K562 (cell line): ENCODE results near the gene XKR7. TPM values are rescaled to one million over a fixed set of nuclear protein-coding genes. Genes with fewer than 3 reads are reported as not detected.

Experiments
- ATAC-seq: fragments of 200-7000 bp; cut with Tn5 transposase; 3 replicates; pipeline ENCODE4 v1.9.1; 2020; ENCODE audit warnings: moderate library complexity
- BruUV-seq: library from RNA; stranded (reverse); fragments of 400-500 nt; replicated peaks from 2 replicates; lab custom pipeline; 2021; lab: Mats Ljungman, UMichigan
- CTCF ChIA-PET: fragments of 300-600 bp; formaldehyde crosslinking; extraction: SDS; loops from one replicate; lab custom pipeline; 2021; ENCODE audit warnings: low intra/inter-chr PET ratio; lab: Yijun Ruan, JAX
- POLR2A ChIA-PET: fragments of 300-600, 350-650 bp; sonication (Branson Sonifier 250); formaldehyde crosslinking; extraction: SDS; loops from one replicate; lab custom pipeline; 2021; ENCODE audit warnings: antibody characterized with exemption, inconsistent platforms; lab: Yijun Ruan, JAX
- DNase-seq, 4 experiments: peaks; one replicate each; pipeline versions ENCODE4 v3.0.0 to v3.0.0-alpha.2; 2011 to 2018; ENCODE audit warnings: low spot score in 3 of 4, mixed read lengths in 3 of 4; ENCODE audit errors: extremely low read depth in 1 of 4
- FAIRE-seq: peaks from 2 replicates; lab custom pipeline; 2011; peaks lifted over from hg19 to GRCh38; lab: Jason Lieb, UNC
- H2AFZ ChIP-seq: 2 replicates; pipeline ENCODE4 v1.6.0; 2011; ENCODE audit warnings: low read depth, low read length, control low read depth, inconsistent platforms
- H3K27ac ChIP-seq: fragments of 200-600 bp; 3 replicates; pipeline ENCODE4 v1.8.0; 2011; ENCODE audit warnings: low read depth, mild to moderate bottlenecking, control low read depth, inconsistent platforms, low read length, moderate library complexity, mixed read lengths; ENCODE audit errors: extremely low read depth
- H3K27me3 ChIP-seq, 2 experiments: fragments of 300-600 bp in 1 of 2; 2 replicates in 1 of 2; 3 replicates in 1 of 2; pipeline versions ENCODE4 v1.6.0 to v1.8.0; 2011; ENCODE audit warnings: inconsistent platforms in 2 of 2, low read length in 2 of 2, mild to moderate bottlenecking in 1 of 2, mixed read lengths in 1 of 2, moderate library complexity in 1 of 2; ENCODE audit not compliant: control insufficient read depth in 2 of 2, insufficient read depth in 2 of 2
- H3K36me3 ChIP-seq: fragments of 300-600 bp; 3 replicates; pipeline ENCODE4 v1.8.0; 2011; ENCODE audit warnings: mild to moderate bottlenecking, low read length, inconsistent platforms; ENCODE audit not compliant: control insufficient read depth, insufficient read depth
- H3K4me1 ChIP-seq, 2 experiments: fragments of 200-600 bp in 1 of 2; replicated peaks in 1 of 2; 2 replicates in 1 of 2; 3 replicates in 1 of 2; pipeline versions ENCODE4 v1.5.1 to v1.8.0; 2011; ENCODE audit warnings: inconsistent platforms in 2 of 2, low read length in 2 of 2, mild to moderate bottlenecking in 1 of 2, mixed read lengths in 1 of 2, moderate library complexity in 1 of 2; ENCODE audit not compliant: control insufficient read depth in 2 of 2, insufficient read depth in 2 of 2
- H3K4me2 ChIP-seq: 2 replicates; pipeline ENCODE4 v1.6.1; 2011; ENCODE audit warnings: low read length, control low read depth, inconsistent platforms, mixed read lengths; ENCODE audit not compliant: insufficient read depth
- H3K4me3 ChIP-seq: fragments of 200-600 bp; sonication (generic), shearing (Covaris generic); 2 replicates; pipeline ENCODE4 v1.5.1; 2016; ENCODE audit warnings: control low read depth, inconsistent platforms
- H3K79me2 ChIP-seq: fragments of 200-600 bp; 3 replicates; pipeline ENCODE4 v1.8.0; 2011; ENCODE audit warnings: low read length, inconsistent platforms; ENCODE audit not compliant: control insufficient read depth, insufficient read depth
- H3K9ac ChIP-seq, 2 experiments: 2 replicates each; pipeline versions ENCODE4 v1.6.0 to v1.6.1; 2011; ENCODE audit warnings: low read depth in 2 of 2, low read length in 2 of 2, control low read depth in 1 of 2, inconsistent platforms in 1 of 2, mild to moderate bottlenecking in 1 of 2, mixed read lengths in 1 of 2; ENCODE audit not compliant: insufficient read depth in 1 of 2
- H3K9me1 ChIP-seq: one replicate; pipeline ENCODE4 v1.6.0; 2011; ENCODE audit warnings: inconsistent platforms, mild to moderate bottlenecking, low read length, moderate library complexity; ENCODE audit not compliant: control insufficient read depth, insufficient read depth
- H3K9me3 ChIP-seq: replicated peaks from 2 replicates; pipeline ENCODE4 v1.5.1; 2011; ENCODE audit warnings: low read depth, low read length, inconsistent platforms; ENCODE audit not compliant: control insufficient read depth, insufficient read depth
- H4K20me1 ChIP-seq: replicated peaks from 2 replicates; pipeline ENCODE4 v1.6.1; 2011; ENCODE audit warnings: low read length, inconsistent platforms, mixed read lengths; ENCODE audit not compliant: control insufficient read depth, insufficient read depth
- ZNF76 ChIP-seq: fragments of 250-450 bp; sonication (Bioruptor Pico); IDR thresholded peaks from 2 replicates; pipeline ENCODE4 v1.4.0; 2020; ENCODE audit warnings: mild to moderate bottlenecking, moderate library complexity, borderline replicate concordance
- WGBS: fragments of 100-300 bp; shearing (Covaris generic); methylation state at CpG from one replicate; pipeline ENCODE4 v1.1.6; 2016; ENCODE audit warnings: low coverage, mixed read lengths; ENCODE audit not compliant: insufficient coverage; ENCODE audit errors: missing lambda C conversion rate; 5-methylcytosine and 5-hydroxymethylcytosine counted together
- in situ Hi-C: fragments of 300-500 bp; cut with MboI; formaldehyde crosslinking; loops from 4 replicates; pipeline ENCODE4 v1.15.0; 2018; ENCODE audit warnings: inconsistent platforms, mixed read lengths
- intact Hi-C: fragments of 100-400 bp; cut with micrococcal nuclease; formaldehyde crosslinking; loops from 2 replicates; pipeline ENCODE4 v1.14.2; 2022
- polyA plus RNA-seq, 8 experiments: library from polyadenylated mRNA; depleted of rRNA in 4 of 8; stranded (reverse) in 5 of 8; unstranded in 3 of 8; fragments of >200 nt; fragmentation: Nextera tagmentation in 2 of 8; fragmentation: Illumina TruSeq in 1 of 8; extraction: Ambion mirVana in 2 of 8; extraction: Trizol in 1 of 8; gene quantifications; 2 replicates each; pipeline versions ENCODE4 v1.2.1 to v1.2.3, GENCODE V29; 2011 to 2014; ENCODE audit warnings: inconsistent platforms in 1 of 8, missing spikeins in 1 of 8
- small RNA-seq: library from RNA; depleted of rRNA; stranded (forward); fragments of <200 nt; gene quantifications from one replicate; pipeline ENCODE3, GENCODE V24; 2014
- total RNA-seq, 7 experiments: library from RNA; depleted of rRNA in 6 of 7; stranded (reverse); fragments of >200 nt in 6 of 7; fragmentation: Illumina TruSeq in 2 of 7; extraction: Trizol in 2 of 7; gene quantifications; 2 replicates each; pipeline versions ENCODE4 v1.2.1 to v1.2.3, GENCODE V29; 2011 to 2021; ENCODE audit warnings: low replicate concordance in 1 of 7
- TF ChIP-seq, protein P1 (sequence below), 2 experiments: fragments of 450-650 bp; formaldehyde crosslinking in 1 of 2; IDR thresholded peaks; 2 replicates each; pipeline versions ENCODE4 v1.4.0 to v1.6.1; 2014 to 2020; ENCODE audit warnings: mild to moderate bottlenecking in 2 of 2, borderline replicate concordance in 1 of 2, low read depth in 1 of 2

The XKR7 gene
- total and polyA plus RNA-seq, 9 of the 15 experiments (the other 6 are each of a cell fraction or from before 2014, with no cell fraction given) = 0.02 TPM; not detected in 8

GRCh38 chr20:32052778-32053362 lies 84.9 kb downstream of the XKR7 start:
- no peak; the same call in 2 of the 3 replicates for ATAC-seq
- FAIRE-seq = no peak

More at GRCh38 chr20:32052778-32053362, 84.9 kb downstream of the XKR7 start:
- no peaks in the 10 kb centered on the region for H4K20me1 ChIP-seq
- H3K4me3 ChIP-seq = no peak overlapping the region
- H2AFZ ChIP-seq = no peak overlapping the region
- no peaks in the 10 kb centered on the region for H3K79me2 ChIP-seq
- 23% methylated on average over 18 of the region's 22 CpGs for WGBS
- POLR2A ChIA-PET = interaction anchor here (1.1 kb wide), 1 partner anchor 12 kb away, joined by 3 read pairs; no protein-coding TSS in a partner anchor
- peaks cover 49 to 70% of the 10 kb centered on the region in 2 experiments for H3K27me3 ChIP-seq
- CTCF ChIA-PET = no interaction called here
- TF ChIP-seq ZNF76 (CRISPR knock-in tag) = no peak
- TF ChIP-seq, protein P1, sequence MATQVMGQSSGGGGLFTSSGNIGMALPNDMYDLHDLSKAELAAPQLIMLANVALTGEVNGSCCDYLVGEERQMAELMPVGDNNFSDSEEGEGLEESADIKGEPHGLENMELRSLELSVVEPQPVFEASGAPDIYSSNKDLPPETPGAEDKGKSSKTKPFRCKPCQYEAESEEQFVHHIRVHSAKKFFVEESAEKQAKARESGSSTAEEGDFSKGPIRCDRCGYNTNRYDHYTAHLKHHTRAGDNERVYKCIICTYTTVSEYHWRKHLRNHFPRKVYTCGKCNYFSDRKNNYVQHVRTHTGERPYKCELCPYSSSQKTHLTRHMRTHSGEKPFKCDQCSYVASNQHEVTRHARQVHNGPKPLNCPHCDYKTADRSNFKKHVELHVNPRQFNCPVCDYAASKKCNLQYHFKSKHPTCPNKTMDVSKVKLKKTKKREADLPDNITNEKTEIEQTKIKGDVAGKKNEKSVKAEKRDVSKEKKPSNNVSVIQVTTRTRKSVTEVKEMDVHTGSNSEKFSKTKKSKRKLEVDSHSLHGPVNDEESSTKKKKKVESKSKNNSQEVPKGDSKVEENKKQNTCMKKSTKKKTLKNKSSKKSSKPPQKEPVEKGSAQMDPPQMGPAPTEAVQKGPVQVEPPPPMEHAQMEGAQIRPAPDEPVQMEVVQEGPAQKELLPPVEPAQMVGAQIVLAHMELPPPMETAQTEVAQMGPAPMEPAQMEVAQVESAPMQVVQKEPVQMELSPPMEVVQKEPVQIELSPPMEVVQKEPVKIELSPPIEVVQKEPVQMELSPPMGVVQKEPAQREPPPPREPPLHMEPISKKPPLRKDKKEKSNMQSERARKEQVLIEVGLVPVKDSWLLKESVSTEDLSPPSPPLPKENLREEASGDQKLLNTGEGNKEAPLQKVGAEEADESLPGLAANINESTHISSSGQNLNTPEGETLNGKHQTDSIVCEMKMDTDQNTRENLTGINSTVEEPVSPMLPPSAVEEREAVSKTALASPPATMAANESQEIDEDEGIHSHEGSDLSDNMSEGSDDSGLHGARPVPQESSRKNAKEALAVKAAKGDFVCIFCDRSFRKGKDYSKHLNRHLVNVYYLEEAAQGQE (IDR thresholded peaks at IDR 0.05; ENCODE audit: borderline replicate concordance) = peak; percentile 21; the same call in 1 of the 2 replicates
- TF ChIP-seq, protein P1 (CRISPR knock-in tag; IDR thresholded peaks at IDR 0.05; ENCODE audit: low read depth) = no peak
- DNase-seq = no peak
- no peak overlapping the region for H3K4me2 ChIP-seq
- H3K9me3 ChIP-seq = no peaks in the 10 kb centered on the region
- H3K9ac ChIP-seq = no peak overlapping the region
- H3K27ac ChIP-seq = no peak overlapping the region
- in situ Hi-C loops (no loop called here), intact Hi-C loops (no loop called here)
- H3K9me1 ChIP-seq = no peaks in the 10 kb centered on the region
- no peaks in the 10 kb centered on the region for H3K36me3 ChIP-seq
- H3K4me1 ChIP-seq = peaks cover 0 to 15% of the 10 kb centered on the region in 2 experiments; a peak in 2 of 5 replicates
- BruUV-seq = no TSS peak

Small RNAs within 50 kb of the gene (small RNA-seq; reads per million reads assigned to genes)
- gene RNA5SP481 = 1.4 reads per million, percentile 71 among the genes with 10 or more reads in this experiment
- gene RNA5SP482 = 3.1 reads per million, percentile 88 among the genes with 10 or more reads in this experiment

Other genes starting within 250 kb of the XKR7 start
Only the 7 nearest of the 12 such genes appear.
- gene FOXS1, start 122.5 kb upstream of the XKR7 start, total RNA-seq (2014; rRNA removed) = not detected in 2 replicates
- not detected in 2 replicates for gene FOXS1, start 122.5 kb upstream of the XKR7 start, total RNA-seq (2014; rRNA removed; fragmentation: Illumina TruSeq; extraction: Trizol)
- gene FOXS1, start 122.5 kb upstream of the XKR7 start, total RNA-seq (2015; rRNA removed; fragmentation: Illumina TruSeq; extraction: Trizol) = not detected in 2 replicates
- gene FOXS1, start 122.5 kb upstream of the XKR7 start, total RNA-seq (2021) = not detected in 2 replicates
- gene FOXS1, start 122.5 kb upstream of the XKR7 start, polyA plus RNA-seq (2011; rRNA removed) = not detected in 2 replicates
- gene FOXS1, start 122.5 kb upstream of the XKR7 start, polyA plus RNA-seq (2014; fragmentation: Illumina TruSeq; extraction: Trizol) = not detected in 2 replicates
- gene FOXS1, start 122.5 kb upstream of the XKR7 start, polyA plus RNA-seq (2014; fragmentation: Nextera tagmentation; extraction: Ambion mirVana) = not detected
- gene FOXS1, start 122.5 kb upstream of the XKR7 start, polyA plus RNA-seq (2014; rRNA removed) = not detected in 2 replicates
- not detected in 2 replicates for gene DUSP15, start 97.6 kb upstream of the XKR7 start, total RNA-seq (2014; rRNA removed)
- not detected in 2 replicates for gene DUSP15, start 97.6 kb upstream of the XKR7 start, total RNA-seq (2014; rRNA removed; fragmentation: Illumina TruSeq; extraction: Trizol)
- not detected in 2 replicates for gene DUSP15, start 97.6 kb upstream of the XKR7 start, total RNA-seq (2015; rRNA removed; fragmentation: Illumina TruSeq; extraction: Trizol)
- not detected in 2 replicates for gene DUSP15, start 97.6 kb upstream of the XKR7 start, total RNA-seq (2021)
- not detected in 2 replicates for gene DUSP15, start 97.6 kb upstream of the XKR7 start, polyA plus RNA-seq (2011; rRNA removed)
- gene DUSP15, start 97.6 kb upstream of the XKR7 start, polyA plus RNA-seq (2014; fragmentation: Illumina TruSeq; extraction: Trizol) = not detected in 2 replicates
- not detected for gene DUSP15, start 97.6 kb upstream of the XKR7 start, polyA plus RNA-seq (2014; fragmentation: Nextera tagmentation; extraction: Ambion mirVana)
- 0.34 and 0.66 TPM in 2 replicates for gene DUSP15, start 97.6 kb upstream of the XKR7 start, polyA plus RNA-seq (2014; rRNA removed)
- gene TTLL9, start 97.5 kb upstream of the XKR7 start, total RNA-seq (2014; rRNA removed) = not detected in 2 replicates
- gene TTLL9, start 97.5 kb upstream of the XKR7 start, total RNA-seq (2014; rRNA removed; fragmentation: Illumina TruSeq; extraction: Trizol) = not detected in 2 replicates
- gene TTLL9, start 97.5 kb upstream of the XKR7 start, total RNA-seq (2015; rRNA removed; fragmentation: Illumina TruSeq; extraction: Trizol) = not detected in 2 replicates
- not detected in 2 replicates for gene TTLL9, start 97.5 kb upstream of the XKR7 start, total RNA-seq (2021)
- gene TTLL9, start 97.5 kb upstream of the XKR7 start, polyA plus RNA-seq (2011; rRNA removed) = not detected in 2 replicates
- gene TTLL9, start 97.5 kb upstream of the XKR7 start, polyA plus RNA-seq (2014; fragmentation: Illumina TruSeq; extraction: Trizol) = not detected in 2 replicates
- gene TTLL9, start 97.5 kb upstream of the XKR7 start, polyA plus RNA-seq (2014; fragmentation: Nextera tagmentation; extraction: Ambion mirVana) = under 1 TPM in 1 of 2 experiments, not detected in 1; 0.06 TPM
- gene TTLL9, start 97.5 kb upstream of the XKR7 start, polyA plus RNA-seq (2014; rRNA removed) = 0.07 TPM in 1 of 2 replicates, not detected in the other
- gene PDRG1, start 16.1 kb upstream of the XKR7 start, total RNA-seq (2014; rRNA removed) = 19.9 and 22.2 TPM in 2 replicates
- gene PDRG1, start 16.1 kb upstream of the XKR7 start, total RNA-seq (2014; rRNA removed; fragmentation: Illumina TruSeq; extraction: Trizol) = 11.6 and 12.6 TPM in 2 replicates
- 13.4 and 14.1 TPM in 2 replicates for gene PDRG1, start 16.1 kb upstream of the XKR7 start, total RNA-seq (2015; rRNA removed; fragmentation: Illumina TruSeq; extraction: Trizol)
- gene PDRG1, start 16.1 kb upstream of the XKR7 start, total RNA-seq (2021) = 25.2 and 26.1 TPM in 2 replicates
- gene PDRG1, start 16.1 kb upstream of the XKR7 start, polyA plus RNA-seq (2011; rRNA removed) = 24.8 and 27.8 TPM in 2 replicates
- 23.4 and 24.6 TPM in 2 replicates for gene PDRG1, start 16.1 kb upstream of the XKR7 start, polyA plus RNA-seq (2014; fragmentation: Illumina TruSeq; extraction: Trizol)
- 10 to 100 TPM; 38.5 to 58.6 TPM for gene PDRG1, start 16.1 kb upstream of the XKR7 start, polyA plus RNA-seq (2014; fragmentation: Nextera tagmentation; extraction: Ambion mirVana)
- gene PDRG1, start 16.1 kb upstream of the XKR7 start, polyA plus RNA-seq (2014; rRNA removed) = 31.6 and 32.2 TPM in 2 replicates
- not detected in 2 replicates for gene CCM2L, start 42.3 kb downstream of the XKR7 start, total RNA-seq (2014; rRNA removed)
- not detected in 2 replicates for gene CCM2L, start 42.3 kb downstream of the XKR7 start, total RNA-seq (2014; rRNA removed; fragmentation: Illumina TruSeq; extraction: Trizol)
- gene CCM2L, start 42.3 kb downstream of the XKR7 start, total RNA-seq (2015; rRNA removed; fragmentation: Illumina TruSeq; extraction: Trizol) = not detected in 2 replicates
- gene CCM2L, start 42.3 kb downstream of the XKR7 start, total RNA-seq (2021) = not detected in 2 replicates
- 0.04 TPM in 1 of 2 replicates, not detected in the other for gene CCM2L, start 42.3 kb downstream of the XKR7 start, polyA plus RNA-seq (2011; rRNA removed)
- gene CCM2L, start 42.3 kb downstream of the XKR7 start, polyA plus RNA-seq (2014; fragmentation: Illumina TruSeq; extraction: Trizol) = not detected in 2 replicates
- gene CCM2L, start 42.3 kb downstream of the XKR7 start, polyA plus RNA-seq (2014; fragmentation: Nextera tagmentation; extraction: Ambion mirVana) = not detected
- not detected in 2 replicates for gene CCM2L, start 42.3 kb downstream of the XKR7 start, polyA plus RNA-seq (2014; rRNA removed)
- gene HCK, start 84.1 kb downstream of the XKR7 start, total RNA-seq (2014; rRNA removed) = 0.27 TPM in 1 of 2 replicates, not detected in the other
- not detected in 2 replicates for gene HCK, start 84.1 kb downstream of the XKR7 start, total RNA-seq (2014; rRNA removed; fragmentation: Illumina TruSeq; extraction: Trizol)
- gene HCK, start 84.1 kb downstream of the XKR7 start, total RNA-seq (2015; rRNA removed; fragmentation: Illumina TruSeq; extraction: Trizol) = 0.38 and 0.51 TPM in 2 replicates
- gene HCK, start 84.1 kb downstream of the XKR7 start, total RNA-seq (2021) = not detected in 2 replicates
- gene HCK, start 84.1 kb downstream of the XKR7 start, polyA plus RNA-seq (2011; rRNA removed) = 0.04 TPM in 1 of 2 replicates, not detected in the other
- not detected in 2 replicates for gene HCK, start 84.1 kb downstream of the XKR7 start, polyA plus RNA-seq (2014; fragmentation: Illumina TruSeq; extraction: Trizol)
- not detected for gene HCK, start 84.1 kb downstream of the XKR7 start, polyA plus RNA-seq (2014; fragmentation: Nextera tagmentation; extraction: Ambion mirVana)
- 0.09 TPM in 1 of 2 replicates, not detected in the other for gene HCK, start 84.1 kb downstream of the XKR7 start, polyA plus RNA-seq (2014; rRNA removed)
- gene TM9SF4, start 141.6 kb downstream of the XKR7 start, total RNA-seq (2014; rRNA removed) = 14.5 and 22.1 TPM in 2 replicates
- 19.7 and 20.9 TPM in 2 replicates for gene TM9SF4, start 141.6 kb downstream of the XKR7 start, total RNA-seq (2014; rRNA removed; fragmentation: Illumina TruSeq; extraction: Trizol)
- gene TM9SF4, start 141.6 kb downstream of the XKR7 start, total RNA-seq (2015; rRNA removed; fragmentation: Illumina TruSeq; extraction: Trizol) = 25.6 and 29.2 TPM in 2 replicates
- gene TM9SF4, start 141.6 kb downstream of the XKR7 start, total RNA-seq (2021) = 35.0 and 37.9 TPM in 2 replicates
- 39.7 and 54.8 TPM in 2 replicates for gene TM9SF4, start 141.6 kb downstream of the XKR7 start, polyA plus RNA-seq (2011; rRNA removed)
- 41.0 and 46.3 TPM in 2 replicates for gene TM9SF4, start 141.6 kb downstream of the XKR7 start, polyA plus RNA-seq (2014; fragmentation: Illumina TruSeq; extraction: Trizol)
- 10 to 100 TPM; 15.9 to 20.2 TPM for gene TM9SF4, start 141.6 kb downstream of the XKR7 start, polyA plus RNA-seq (2014; fragmentation: Nextera tagmentation; extraction: Ambion mirVana)
- gene TM9SF4, start 141.6 kb downstream of the XKR7 start, polyA plus RNA-seq (2014; rRNA removed) = 26.9 and 30.2 TPM in 2 replicates